OCI-LY7 (cell line): ENCODE data around the gene TRIM54. TPM values are rescaled to one million over a fixed set of nuclear protein-coding genes. Genes with fewer than 3 reads are reported as not detected.

Experiments used
- BruUV-seq: library from RNA; stranded (reverse); fragments of 400-500 nt; replicated peaks from 2 replicates; lab custom pipeline; 2021; lab: Mats Ljungman, UMichigan
- CTCF ChIA-PET: fragments of 300-600 bp; sonication (Branson Sonifier 250); formaldehyde crosslinking; loops from one replicate; lab custom pipeline; 2022; ENCODE audit warnings: antibody characterized with exemption; ENCODE audit not compliant: unreplicated experiment; lab: Charles Lee
- POLR2A ChIA-PET: fragments of 300-600 bp; sonication (Branson Sonifier 250); formaldehyde crosslinking; loops from one replicate; lab custom pipeline; 2022; ENCODE audit warnings: antibody characterized with exemption; lab: Charles Lee
- DNase-seq: peaks from one replicate; pipeline ENCODE4 v3.0.0-alpha.2; 2015; ENCODE audit warnings: low spot score
- H2AFZ ChIP-seq: fragments of 200-600 bp; sonication (generic), shearing (Covaris generic); 2 replicates; pipeline ENCODE4 v1.6.1; 2014; ENCODE audit warnings: mild to moderate bottlenecking, antibody characterized with exemption, low read length, moderate library complexity
- H3K27ac ChIP-seq: fragments of 200-600 bp; sonication (generic); 2 replicates; pipeline ENCODE4 v1.5.1; 2014; ENCODE audit warnings: mixed run types, low read depth, mild to moderate bottlenecking, moderate library complexity, low read length, inconsistent platforms; ENCODE audit not compliant: poor library complexity, severe bottlenecking
- H3K36me3 ChIP-seq: fragments of 200-600 bp; sonication (generic); 2 replicates; pipeline ENCODE4 v1.6.1; 2014; ENCODE audit warnings: mild to moderate bottlenecking, antibody characterized with exemption, low read length, moderate library complexity, mixed read lengths; ENCODE audit not compliant: insufficient read depth
- H3K4me1 ChIP-seq: fragments of 200-600 bp; sonication (generic); 2 replicates; pipeline ENCODE4 v1.5.1; 2014; ENCODE audit warnings: mild to moderate bottlenecking, low read length; ENCODE audit not compliant: insufficient read depth, poor library complexity, severe bottlenecking
- H3K4me2 ChIP-seq: fragments of 200-600 bp; sonication (generic); 2 replicates; pipeline ENCODE4 v1.6.1; 2014; ENCODE audit warnings: mild to moderate bottlenecking, low read length
- H3K4me3 ChIP-seq: fragments of 200-600 bp; sonication (generic); 2 replicates; pipeline ENCODE4 v1.5.1; 2014; ENCODE audit warnings: mild to moderate bottlenecking, low read depth, low read length; ENCODE audit not compliant: poor library complexity, severe bottlenecking
- H3K79me2 ChIP-seq: fragments of 200-600 bp; sonication (generic); 2 replicates; pipeline ENCODE4 v1.6.1; 2016; ENCODE audit warnings: low read depth, mild to moderate bottlenecking, low read length, moderate library complexity, mixed read lengths; ENCODE audit not compliant: insufficient read depth
- H3K9me2 ChIP-seq: fragments of 200-600 bp; sonication (generic); 2 replicates; pipeline ENCODE4 v1.6.1; 2016; ENCODE audit warnings: mild to moderate bottlenecking, low read length, mixed read lengths; ENCODE audit not compliant: insufficient read depth
- H3K9me3 ChIP-seq: fragments of 200-600 bp; sonication (generic); 2 replicates; pipeline ENCODE4 v1.6.1; 2014; ENCODE audit warnings: mild to moderate bottlenecking, mixed run types, low read length, mixed read lengths
- H4K20me1 ChIP-seq: fragments of 200-600 bp; sonication (generic); 2 replicates; pipeline ENCODE4 v1.6.1; 2014; ENCODE audit warnings: mild to moderate bottlenecking, antibody characterized with exemption, low read length, moderate library complexity, mixed read lengths; ENCODE audit not compliant: insufficient read depth
- CTCF ChIP-seq: fragments of 200-600 bp; sonication (generic); conservative IDR thresholded peaks from 2 replicates; pipeline ENCODE4 v1.5.1; 2014; ENCODE audit warnings: mild to moderate bottlenecking, antibody characterized with exemption, low read length, moderate library complexity, mixed read lengths
- EZH2phosphoT487 ChIP-seq: fragments of 200-600 bp; sonication (generic); IDR thresholded peaks from 2 replicates; pipeline ENCODE4 v1.6.1; 2018; ENCODE audit warnings: low read depth, borderline replicate concordance, mild to moderate bottlenecking, mixed run types, antibody characterized with exemption, low read length, moderate library complexity, mixed read lengths
- intact Hi-C: fragments of 100-400 bp; cut with micrococcal nuclease; formaldehyde crosslinking; loops from one replicate; pipeline ENCODE4 v1.10.0; 2022; ENCODE audit not compliant: unreplicated experiment
- total RNA-seq, 2 experiments: library from RNA; depleted of rRNA in 1 of 2; stranded (reverse); fragments of >200 nt in 1 of 2; shearing (Covaris generic) in 1 of 2; gene quantifications; 2 replicates each; pipeline ENCODE4 v1.2.3, GENCODE V29; 2014 to 2022

Gene TRIM54
- total RNA-seq, 2 experiments from 2014 or later = 6.4 to 18.8 TPM

DNA sequence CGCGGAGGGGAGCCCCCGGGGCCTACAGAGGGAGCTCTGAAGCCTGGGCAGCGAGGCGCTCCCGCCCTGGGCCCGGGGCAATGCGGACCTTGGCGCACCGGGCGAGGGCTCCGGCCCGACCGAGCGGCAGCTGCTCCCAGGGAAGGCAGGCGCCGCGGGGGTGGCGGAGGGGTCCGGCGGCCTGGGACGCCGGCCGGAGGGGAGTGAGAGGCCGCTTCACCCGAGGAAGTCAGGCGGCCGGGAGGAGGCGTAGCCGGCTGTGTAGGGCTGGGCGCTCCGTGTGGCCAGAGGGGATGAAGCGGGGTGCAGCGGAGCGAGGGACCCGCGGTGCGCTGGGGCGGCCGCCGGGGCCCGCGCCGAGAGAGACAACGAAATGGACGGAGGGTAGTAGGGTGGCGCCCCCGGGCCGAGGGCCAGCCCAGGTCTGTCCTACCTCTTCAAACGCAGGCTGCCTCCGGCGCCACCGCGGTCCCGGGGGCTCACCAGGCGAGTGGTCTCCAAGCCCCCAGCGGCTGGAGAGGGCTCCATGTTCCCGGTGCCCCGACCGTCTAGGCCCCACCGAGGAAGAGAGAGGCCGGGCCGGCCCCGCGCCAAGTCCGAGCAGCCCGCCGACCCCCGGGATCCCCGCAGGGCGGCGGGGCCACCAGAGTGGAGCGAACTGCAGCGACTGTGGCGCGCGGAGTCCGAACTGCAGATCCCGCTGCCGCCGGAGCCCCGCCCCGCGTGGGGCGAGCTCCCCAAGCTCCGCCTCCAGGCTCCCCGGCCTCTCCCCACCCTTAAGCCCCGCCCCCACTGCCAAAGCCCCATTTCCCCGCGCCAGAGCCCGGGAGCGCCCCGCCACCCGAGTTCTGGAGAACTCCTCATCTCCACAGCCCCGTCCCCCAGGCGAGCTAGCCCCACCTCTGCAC lies 19.6 kb upstream of the TRIM54 start, which contains the start of gene SLC30A3:
TSS of gene SLC30A3 (minus strand) at position 669 of the 908 bp plus-strand sequence. CDS start at position 528, 141 bp downstream.
- CTCF ChIA-PET = interaction anchor here (1.0 to 1.4 kb wide), 3 partner anchors 11 to 40 kb away, joined by 3 to 4 read pairs (median 3); no protein-coding TSS in a partner anchor
- peak within 1 kb of the TSS; percentile 84 for H2AFZ ChIP-seq
- H3K36me3 ChIP-seq = peaks cover 12% of the 10 kb centered on the region; the same call in 1 of the 2 replicates

DNA sequence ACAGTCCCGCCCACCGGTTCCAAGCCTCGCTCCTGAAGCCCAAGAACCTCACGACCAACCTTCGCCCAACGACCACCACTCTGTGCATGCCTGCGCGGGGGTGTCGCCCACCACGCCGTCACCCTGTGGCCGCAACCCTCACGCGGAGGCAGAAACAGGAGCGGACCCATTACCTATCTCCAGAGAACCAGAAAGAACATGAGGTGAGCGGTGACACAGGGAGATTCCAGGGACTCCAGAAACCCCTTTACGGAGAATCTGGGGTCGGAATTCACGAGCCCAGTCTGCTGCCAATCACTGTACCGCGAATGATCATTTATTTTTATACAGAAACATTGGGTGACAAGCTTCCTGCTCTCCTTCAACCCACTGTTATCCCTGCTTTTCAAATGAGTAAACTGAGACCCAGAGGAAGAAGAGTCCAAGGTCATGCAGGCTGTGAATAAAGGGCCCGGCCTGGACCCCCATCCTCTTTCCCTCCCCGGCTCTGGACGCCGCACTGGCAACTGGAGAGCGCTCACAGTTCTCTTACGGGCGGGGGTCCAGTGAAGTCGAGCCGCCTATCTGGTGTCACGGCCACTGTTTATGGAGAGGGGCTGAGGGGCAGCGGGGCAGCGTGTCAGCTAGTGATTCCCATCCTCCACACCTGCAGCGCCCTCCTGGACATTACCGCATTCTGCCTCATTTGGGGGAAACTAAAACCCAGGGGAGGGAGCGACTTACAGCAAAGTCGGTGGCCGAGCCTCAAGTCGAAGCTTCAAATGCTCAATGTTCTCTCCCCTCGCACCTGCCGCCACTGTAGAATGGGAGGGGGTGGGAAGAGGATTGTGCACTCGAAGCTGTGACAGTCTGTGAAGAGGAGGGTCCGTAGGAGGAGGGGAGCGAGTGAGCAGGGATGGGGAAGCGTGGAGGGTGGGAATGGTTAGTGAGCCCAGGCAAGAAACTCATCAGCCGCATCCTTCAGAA lies 18.7 kb upstream of the TRIM54 start:
- no TSS peak for BruUV-seq
- Histone ChIP-seq H3K4me2 (peak overlapping the region; percentile 100), H3K36me3 (peaks cover 6% of the 10 kb centered on the region; the same call in 1 of the 2 replicates), H3K9me3 (no peaks in the 10 kb centered on the region), H3K4me1 (peaks cover 53% of the 10 kb centered on the region), H3K9me2 (no peaks in the 10 kb centered on the region), H3K4me3 (peak overlapping the region; percentile 90), H3K79me2 (peaks cover 12% of the 10 kb centered on the region; the same call in 1 of the 2 replicates), H2AFZ (peak overlapping the region; percentile 84), H3K27ac (peak overlapping the region; percentile 2), H4K20me1 (no peaks in the 10 kb centered on the region)
- CTCF ChIA-PET = interaction anchor here (1.0 to 1.4 kb wide), 4 partner anchors 12 to 39 kb away, joined by 3 to 4 read pairs (median 3); no protein-coding TSS in a partner anchor
- POLR2A ChIA-PET = interaction anchor here (0.7 to 1.8 kb wide), 5 partner anchors 9 to 130 kb away, joined by 3 to 5 read pairs (median 4); no protein-coding TSS in a partner anchor
- peak; percentile 47 for DNase-seq
- TF ChIP-seq CTCF (no peak), EZH2phosphoT487 (no peak)
- intact Hi-C loops = loop anchor here (2.0 kb wide), 1 partner anchor 27 kb away; no protein-coding TSS in a partner anchor

More for the DNA sequence above, 19.6 kb upstream of the TRIM54 start, which contains the start of gene SLC30A3:
- Histone ChIP-seq H3K4me1 (peaks cover 53% of the 10 kb centered on the region), H3K79me2 (peaks cover 12% of the 10 kb centered on the region; the same call in 1 of the 2 replicates), H3K4me3 (peak within 1 kb of the TSS; percentile 90), H3K9me3 (no peaks in the 10 kb centered on the region), H3K9me2 (no peaks in the 10 kb centered on the region), H3K27ac (peak within 1 kb of the TSS; percentile 2), H4K20me1 (no peaks in the 10 kb centered on the region), H3K4me2 (peak within 1 kb of the TSS; percentile 100)
- intact Hi-C loops = loop anchor here (1.0 kb wide), 1 partner anchor 11 kb away; no protein-coding TSS in a partner anchor
- BruUV-seq = no TSS peak
- DNase-seq = peak; percentile 87
- POLR2A ChIA-PET = interaction anchor here (0.6 to 1.8 kb wide), 5 partner anchors 12 to 175 kb away, joined by 3 to 4 read pairs (median 3); partner anchors contain the start of gene NRBP1
- TF ChIP-seq CTCF (peak; percentile 50), EZH2phosphoT487 (no peak)
